Measurements from ENCODE around the gene A3GALT2.

The A3GALT2 gene

GRCh38 chr1:33361532-33362235 lies 40.8 kb upstream of the A3GALT2 start:
- no peak overlapping the region for H3K4me3 ChIP-seq (ENCODE audit: low read length)
- peaks cover 46% of the 10 kb centered on the region for H3K4me1 ChIP-seq (ENCODE audit: control insufficient read depth, insufficient read depth, low read length)
- H3K36me3 ChIP-seq (ENCODE audit: control insufficient read depth, insufficient read depth, low read length, severe bottlenecking), result peaks cover 17% of the 10 kb centered on the region
- no peak overlapping the region for H3K9ac ChIP-seq (ENCODE audit: low read length)
- H3K27me3 ChIP-seq (replicated peaks; ENCODE audit: control insufficient read depth, insufficient read depth, low read length), result no peaks in the 10 kb centered on the region
- no peak for DNase-seq (ENCODE audit: low read depth)
- H3K9me3 ChIP-seq (ENCODE audit: control insufficient read depth, low read length), result no peaks in the 10 kb centered on the region

- DNase-seq (ENCODE audit: low read depth), result no peak
- Histone ChIP-seq H3K27me3 (replicated peaks; ENCODE audit: control insufficient read depth, insufficient read depth, low read length) (no peaks in the 10 kb centered on the region), H3K9me3 (ENCODE audit: control insufficient read depth, low read length) (no peaks in the 10 kb centered on the region), H3K36me3 (ENCODE audit: control insufficient read depth, insufficient read depth, low read length, severe bottlenecking) (peaks cover 15% of the 10 kb centered on the region), H3K9ac (ENCODE audit: low read length) (no peak overlapping the region), H3K4me1 (ENCODE audit: control insufficient read depth, insufficient read depth, low read length) (peaks cover 35% of the 10 kb centered on the region), H3K4me3 (ENCODE audit: low read length) (no peak overlapping the region)
Measured at GRCh38 chr1:33360367-33360766, 39.5 kb upstream of the A3GALT2 start.

GRCh38 chr1:33359931-33360330 lies 39.0 kb upstream of the A3GALT2 start:
- DNase-seq (ENCODE audit: low read depth), result no peak
- no peaks in the 10 kb centered on the region for H3K27me3 ChIP-seq (replicated peaks; ENCODE audit: control insufficient read depth, insufficient read depth, low read length)
- peaks cover 15% of the 10 kb centered on the region for H3K36me3 ChIP-seq (ENCODE audit: control insufficient read depth, insufficient read depth, low read length, severe bottlenecking)
- H3K9me3 ChIP-seq (ENCODE audit: control insufficient read depth, low read length), result no peaks in the 10 kb centered on the region
- H3K4me1 ChIP-seq (ENCODE audit: control insufficient read depth, insufficient read depth, low read length), result peaks cover 30% of the 10 kb centered on the region
- no peak overlapping the region for H3K4me3 ChIP-seq (ENCODE audit: low read length)
- no peak overlapping the region for H3K9ac ChIP-seq (ENCODE audit: low read length)

GRCh38 chr1:33358795-33359503 lies 38.1 kb upstream of the A3GALT2 start:
- no peak overlapping the region for H3K4me3 ChIP-seq (ENCODE audit: low read length)
- peaks cover 21% of the 10 kb centered on the region for H3K36me3 ChIP-seq (ENCODE audit: control insufficient read depth, insufficient read depth, low read length, severe bottlenecking)
- no peaks in the 10 kb centered on the region for H3K9me3 ChIP-seq (ENCODE audit: control insufficient read depth, low read length)
- H3K9ac ChIP-seq (ENCODE audit: low read length), result no peak overlapping the region
- H3K4me1 ChIP-seq (ENCODE audit: control insufficient read depth, insufficient read depth, low read length), result peaks cover 20% of the 10 kb centered on the region
- no peak for DNase-seq (ENCODE audit: low read depth)
- H3K27me3 ChIP-seq (replicated peaks; ENCODE audit: control insufficient read depth, insufficient read depth, low read length), result no peaks in the 10 kb centered on the region

GRCh38 chr1:33358114-33358794 lies 37.4 kb upstream of the A3GALT2 start:
- no peak for DNase-seq (ENCODE audit: low read depth)
- peaks cover 22% of the 10 kb centered on the region for H3K36me3 ChIP-seq (ENCODE audit: control insufficient read depth, insufficient read depth, low read length, severe bottlenecking)
- no peaks in the 10 kb centered on the region for H3K27me3 ChIP-seq (replicated peaks; ENCODE audit: control insufficient read depth, insufficient read depth, low read length)
- no peak overlapping the region for H3K9ac ChIP-seq (ENCODE audit: low read length)
- no peak overlapping the region for H3K4me3 ChIP-seq (ENCODE audit: low read length)
- H3K4me1 ChIP-seq (ENCODE audit: control insufficient read depth, insufficient read depth, low read length), result peaks cover 20% of the 10 kb centered on the region
- H3K9me3 ChIP-seq (ENCODE audit: control insufficient read depth, low read length), result no peaks in the 10 kb centered on the region

- Histone ChIP-seq H3K4me3 (ENCODE audit: low read length) (no peak overlapping the region), H3K27me3 (replicated peaks; ENCODE audit: control insufficient read depth, insufficient read depth, low read length) (no peaks in the 10 kb centered on the region), H3K9me3 (ENCODE audit: control insufficient read depth, low read length) (no peaks in the 10 kb centered on the region), H3K9ac (ENCODE audit: low read length) (no peak overlapping the region), H3K36me3 (ENCODE audit: control insufficient read depth, insufficient read depth, low read length, severe bottlenecking) (peaks cover 22% of the 10 kb centered on the region), H3K4me1 (ENCODE audit: control insufficient read depth, insufficient read depth, low read length) (peaks cover 18% of the 10 kb centered on the region)
- DNase-seq (ENCODE audit: low read depth), result no peak
Measured at GRCh38 chr1:33357099-33357498, 36.2 kb upstream of the A3GALT2 start.

GRCh38 chr1:33354707-33355316 lies 33.9 kb upstream of the A3GALT2 start:
- peaks cover 10% of the 10 kb centered on the region for H3K4me1 ChIP-seq (ENCODE audit: control insufficient read depth, insufficient read depth, low read length)
- H3K36me3 ChIP-seq (ENCODE audit: control insufficient read depth, insufficient read depth, low read length, severe bottlenecking), result peaks cover 22% of the 10 kb centered on the region
- H3K9ac ChIP-seq (ENCODE audit: low read length), result no peak overlapping the region
- no peaks in the 10 kb centered on the region for H3K27me3 ChIP-seq (replicated peaks; ENCODE audit: control insufficient read depth, insufficient read depth, low read length)
- H3K4me3 ChIP-seq (ENCODE audit: low read length), result no peak overlapping the region
- no peak for DNase-seq (ENCODE audit: low read depth)
- no peaks in the 10 kb centered on the region for H3K9me3 ChIP-seq (ENCODE audit: control insufficient read depth, low read length)

GRCh38 chr1:33353531-33353930 lies 32.6 kb upstream of the A3GALT2 start:
- Histone ChIP-seq H3K9ac (ENCODE audit: low read length) (no peak overlapping the region), H3K36me3 (ENCODE audit: control insufficient read depth, insufficient read depth, low read length, severe bottlenecking) (peaks cover 22% of the 10 kb centered on the region), H3K4me1 (ENCODE audit: control insufficient read depth, insufficient read depth, low read length) (peaks cover 11% of the 10 kb centered on the region), H3K9me3 (ENCODE audit: control insufficient read depth, low read length) (no peaks in the 10 kb centered on the region), H3K4me3 (ENCODE audit: low read length) (no peak overlapping the region), H3K27me3 (replicated peaks; ENCODE audit: control insufficient read depth, insufficient read depth, low read length) (no peaks in the 10 kb centered on the region)
- DNase-seq (ENCODE audit: low read depth), result no peak

- H3K9ac ChIP-seq (ENCODE audit: low read length), result no peak overlapping the region
Measured at GRCh38 chr1:33351281-33351660, 30.4 kb upstream of the A3GALT2 start.

GRCh38 chr1:33350611-33351280 lies 29.8 kb upstream of the A3GALT2 start:
- Histone ChIP-seq H3K4me3 (ENCODE audit: low read length) (peak overlapping the region; percentile 84), H3K9ac (ENCODE audit: low read length) (peak overlapping the region; percentile 85), H3K36me3 (ENCODE audit: control insufficient read depth, insufficient read depth, low read length, severe bottlenecking) (peaks cover 16% of the 10 kb centered on the region), H3K4me1 (ENCODE audit: control insufficient read depth, insufficient read depth, low read length) (peaks cover 33% of the 10 kb centered on the region), H3K27me3 (replicated peaks; ENCODE audit: control insufficient read depth, insufficient read depth, low read length) (no peaks in the 10 kb centered on the region), H3K9me3 (ENCODE audit: control insufficient read depth, low read length) (no peaks in the 10 kb centered on the region)
- no peak for DNase-seq (ENCODE audit: low read depth)

More at GRCh38 chr1:33351281-33351660, 30.4 kb upstream of the A3GALT2 start:
- Histone ChIP-seq H3K4me1 (ENCODE audit: control insufficient read depth, insufficient read depth, low read length) (peaks cover 30% of the 10 kb centered on the region), H3K27me3 (replicated peaks; ENCODE audit: control insufficient read depth, insufficient read depth, low read length) (no peaks in the 10 kb centered on the region), H3K4me3 (ENCODE audit: low read length) (no peak overlapping the region), H3K9me3 (ENCODE audit: control insufficient read depth, low read length) (no peaks in the 10 kb centered on the region), H3K36me3 (ENCODE audit: control insufficient read depth, insufficient read depth, low read length, severe bottlenecking) (peaks cover 16% of the 10 kb centered on the region)
- no peak for DNase-seq (ENCODE audit: low read depth)
